Activated CD8-positive, alpha-beta memory T cell treated with anti-CD3 and anti-CD28 coated beads, Interleukin-2, amount 50 U/mL, for 24 hours (primary cell): ENCODE data around the gene RBL1.
"Not testable (repeated sequence)": the region's sequence is repeated elsewhere in the genome, so short reads cannot be mapped to it uniquely, and the experiment has no call there.

Experiments used
- DNase-seq: peaks from one replicate; pipeline ENCODE4 v3.0.0-alpha.2; 2020; ENCODE audit errors: extremely low read depth

Gene RBL1

GRCh38 chr20:36997121-36997520, 98.7 kb downstream of the RBL1 start:
- DNase-seq = no peak

- not testable (repeated sequence) for DNase-seq
These were observed 101.6 kb downstream of the RBL1 start for GRCh38 chr20:36994221-36994620.

- DNase-seq = no peak
These were observed 102.9 kb downstream of the RBL1 start for GRCh38 chr20:36992802-36993334.

- no peak for DNase-seq
These were observed 104.1 kb downstream of the RBL1 start for GRCh38 chr20:36991703-36992102.

- no peak for DNase-seq
These were observed 106.0 kb downstream of the RBL1 start for GRCh38 chr20:36989797-36990196.

DNA sequence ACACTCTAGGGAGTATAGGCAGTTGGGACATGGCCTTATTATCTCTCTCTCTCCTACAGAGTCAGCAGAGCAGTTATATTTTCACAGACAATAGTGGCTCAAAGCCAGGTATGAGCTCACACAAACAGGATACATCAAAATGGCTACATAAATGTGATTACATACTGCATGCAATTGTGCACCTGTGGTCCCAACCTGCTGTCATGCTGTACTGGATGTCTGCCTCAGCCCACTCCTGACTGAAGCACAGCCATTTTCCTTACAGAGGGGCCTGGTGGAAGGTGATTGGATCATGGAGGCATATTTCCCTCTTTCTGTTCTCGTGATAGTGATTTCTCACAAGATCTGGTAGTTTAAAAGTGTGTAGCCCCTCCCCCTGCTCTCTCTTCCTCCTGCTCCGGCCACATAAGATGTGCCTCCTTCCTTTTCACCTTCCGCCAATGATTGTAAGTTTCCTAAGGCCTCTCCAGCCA, 107.3 kb downstream of the RBL1 start:
- DNase-seq = no peak

GRCh38 chr20:36984257-36984638, 111.5 kb downstream of the RBL1 start:
- no peak for DNase-seq

- no peak for DNase-seq
These were observed 120.5 kb downstream of the RBL1 start for GRCh38 chr20:36975099-36975818.

- DNase-seq = no peak
These were observed 121.1 kb downstream of the RBL1 start for GRCh38 chr20:36974660-36975059.

GRCh38 chr20:36971103-36971502, 124.7 kb downstream of the RBL1 start:
- no peak for DNase-seq

- DNase-seq = no peak
These were observed 126.2 kb downstream of the RBL1 start for GRCh38 chr20:36969478-36970186.

DNA sequence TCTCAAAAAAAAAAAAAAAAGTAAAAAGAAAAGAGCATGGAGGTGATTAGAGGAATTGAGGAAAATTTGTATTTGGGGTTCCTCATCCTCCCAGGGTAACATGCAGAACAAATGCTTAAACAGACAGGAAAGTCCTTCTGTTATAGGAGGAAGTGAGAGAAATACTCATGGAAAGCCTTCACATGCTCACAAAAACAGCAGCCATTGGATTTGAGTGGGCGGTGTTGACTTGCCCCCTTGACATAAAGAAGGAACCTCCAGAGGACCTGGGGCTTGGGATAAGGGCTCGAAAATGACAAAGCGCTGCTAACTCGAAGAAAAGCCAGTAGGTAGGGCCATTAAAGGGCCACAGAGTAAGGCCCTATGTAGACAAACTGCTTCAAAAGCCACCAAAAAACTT, 126.7 kb downstream of the RBL1 start:
- DNase-seq = no peak

GRCh38 chr20:36967636-36968035, 128.2 kb downstream of the RBL1 start:
- DNase-seq = no peak

DNA sequence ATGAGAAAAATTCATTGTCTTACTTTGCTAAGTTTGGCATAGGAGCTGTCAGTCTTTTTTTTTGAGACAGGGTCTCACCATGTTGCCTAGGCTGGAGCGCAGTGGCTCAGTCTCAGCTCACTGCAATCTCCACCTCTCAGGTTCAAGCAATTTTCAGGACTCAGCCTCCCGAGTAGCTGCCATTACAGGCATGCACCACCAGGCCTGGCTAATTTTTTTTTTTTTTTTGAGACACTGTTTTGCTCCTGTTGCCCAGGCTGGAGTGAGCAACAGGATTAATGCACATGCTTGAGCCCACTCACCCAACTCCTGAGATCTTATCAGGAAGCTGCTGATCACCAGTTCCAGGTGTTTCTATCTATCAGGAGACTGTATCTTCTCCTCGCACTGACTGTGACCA, 128.8 kb downstream of the RBL1 start:
- DNase-seq = not testable (repeated sequence)

- not testable (repeated sequence) for DNase-seq
These were observed 133.3 kb downstream of the RBL1 start for GRCh38 chr20:36962354-36962941.

DNA sequence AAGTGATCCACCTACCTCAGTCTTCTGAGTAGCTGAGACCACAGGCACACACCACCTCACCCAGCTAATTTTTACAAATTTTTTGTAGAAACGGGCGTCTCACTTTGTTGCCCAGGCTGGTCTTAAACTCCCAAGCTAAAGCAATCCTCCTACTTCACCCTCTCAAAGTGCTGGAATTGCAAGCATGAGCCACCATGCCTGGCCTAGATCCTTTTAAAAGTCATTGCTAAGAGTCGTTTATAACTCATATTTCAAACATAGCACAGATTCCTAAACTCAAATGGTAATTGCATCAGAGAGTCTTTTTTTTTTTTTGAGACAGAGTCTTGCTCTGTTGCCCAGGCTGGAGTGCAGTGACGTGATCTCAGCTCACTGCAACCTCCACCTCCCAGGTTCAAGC, 136.6 kb downstream of the RBL1 start:
- no peak for DNase-seq

GRCh38 chr20:36957875-36958667, 137.7 kb downstream of the RBL1 start:
- no peak for DNase-seq

DNA sequence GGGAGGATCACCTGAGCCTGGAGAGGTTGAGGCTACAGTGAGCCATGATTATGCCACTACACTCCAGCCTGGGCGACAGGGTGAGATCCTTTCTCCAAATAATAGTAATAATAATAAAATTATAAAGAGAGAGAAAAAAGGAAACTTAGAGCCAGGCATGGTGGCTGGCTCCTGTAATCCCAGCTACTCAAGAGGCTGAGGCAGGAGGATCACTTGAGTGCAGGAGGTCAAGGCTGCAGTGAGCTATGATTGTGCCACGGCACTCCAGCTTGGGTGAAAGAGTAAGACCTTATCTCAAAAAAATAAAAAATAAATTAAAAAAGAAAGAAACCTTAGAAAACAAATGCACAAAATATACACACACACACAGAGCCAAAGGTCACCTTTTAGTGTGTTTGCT, 139.1 kb downstream of the RBL1 start:
- no peak for DNase-seq

DNA sequence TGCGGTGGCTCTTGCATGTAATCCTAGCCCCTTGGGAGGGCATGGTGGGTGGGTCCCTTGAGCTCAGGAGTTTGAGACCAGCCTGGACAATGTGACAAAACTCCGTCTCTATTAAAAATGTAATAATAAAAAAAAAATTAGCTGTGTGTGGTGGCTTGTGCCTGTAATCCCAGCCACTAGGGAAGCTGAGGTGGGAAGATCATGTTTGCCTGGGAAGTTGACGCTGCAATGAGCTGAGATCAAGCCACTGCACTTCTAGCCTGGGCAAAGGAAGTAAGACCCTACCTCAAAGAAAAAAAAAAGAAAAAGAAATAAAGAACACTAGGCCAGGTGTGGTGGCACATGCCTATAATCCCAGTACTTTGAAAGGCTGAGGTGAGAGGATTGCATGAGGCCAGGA, 139.8 kb downstream of the RBL1 start:
- no peak for DNase-seq

- DNase-seq = no peak
These were observed 143.6 kb downstream of the RBL1 start for GRCh38 chr20:36951979-36952738.
